ENCODE data around the gene NDEL1. TPM values are rescaled to one million over a fixed set of nuclear protein-coding genes. Genes with fewer than 3 reads are reported as not detected.

NDEL1 gene
- total RNA-seq, 1 experiment from 2014 or later = 39.2 TPM

DNA sequence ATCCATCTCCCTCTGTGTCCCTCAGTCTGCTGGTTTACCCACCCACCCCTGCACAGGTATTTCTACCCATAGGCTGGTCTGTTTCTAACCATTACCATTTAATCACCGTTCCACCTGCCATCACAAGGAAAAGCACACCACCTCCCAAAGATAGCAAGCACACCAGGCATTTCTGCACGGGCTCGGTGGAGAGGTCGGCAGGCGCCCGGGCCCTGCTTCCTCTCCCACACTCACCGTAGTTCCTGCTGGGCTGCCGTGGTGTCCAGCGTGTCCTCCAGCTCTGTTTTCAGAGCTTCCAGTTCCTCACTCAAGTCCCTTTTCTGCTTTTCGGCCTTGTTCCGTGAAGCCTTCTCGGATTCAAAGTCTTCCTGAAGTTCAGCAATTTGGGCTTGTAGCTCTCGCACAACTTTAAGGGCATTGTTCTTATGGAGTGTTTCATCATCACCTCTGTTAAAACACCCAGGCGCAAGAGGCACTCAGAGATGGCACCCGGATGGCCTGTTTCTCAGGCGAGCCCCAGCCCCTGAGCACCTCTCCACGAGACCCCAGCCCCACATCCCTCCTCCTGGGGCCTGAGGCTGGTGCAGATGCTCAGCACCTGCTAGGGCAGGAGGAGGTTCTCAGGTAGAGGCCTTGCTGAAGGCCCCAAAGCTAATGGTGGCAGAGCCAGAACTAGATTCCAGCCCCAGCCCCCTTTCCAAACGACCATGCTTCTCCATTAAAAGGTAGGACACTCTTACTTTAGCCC lies 69.0 kb downstream of the NDEL1 start:
- RAD21 ChIA-PET (ENCODE audit: low non-redundant PET in 1 of 2, low total read pairs in 2 of 2, uncharacterized antibody in 2 of 2, unreplicated experiment in 2 of 2) = no interaction called here

DNA sequence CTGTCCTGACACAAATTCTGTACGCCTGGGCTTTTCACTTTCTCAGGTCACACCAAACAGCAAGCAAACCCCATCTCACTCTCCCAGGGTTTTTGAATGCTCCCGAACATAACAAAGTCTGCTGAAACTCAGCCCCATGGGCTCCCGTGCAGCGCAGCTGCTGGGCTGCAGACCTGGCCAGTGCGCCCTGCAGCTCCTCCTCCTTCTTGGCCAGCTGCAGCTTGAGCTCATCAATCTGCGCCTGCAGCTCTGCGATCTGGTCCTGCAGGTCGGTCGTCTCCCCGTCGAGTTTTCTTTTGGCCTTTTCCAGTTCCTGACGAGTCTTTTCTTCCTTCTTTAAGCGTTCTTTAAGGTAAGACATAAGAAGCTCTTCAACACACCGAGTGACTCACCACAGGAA lies 70.5 kb downstream of the NDEL1 start:
- DNase-seq (ENCODE audit: low read depth, low spot score) (no peak), ATAC-seq (no peak)
- ChIA-PET POLR2A (no interaction called here), RAD21 (ENCODE audit: low non-redundant PET in 1 of 2, low total read pairs in 2 of 2, uncharacterized antibody in 2 of 2, unreplicated experiment in 2 of 2) (no interaction called here), CTCF (no interaction called here)
- Histone ChIP-seq H3K4me3 (replicated peaks in 1 of 2; ENCODE audit: low read depth in 1 of 2, low read length in 2 of 2) (no peak overlapping the region), H3K4me1 (ENCODE audit: control insufficient read depth in 1 of 2, insufficient read depth in 2 of 2, low read length in 2 of 2) (no peaks in the 10 kb centered on the region), H3K9ac (ENCODE audit: low read length) (no peak overlapping the region), H3K27me3 (ENCODE audit: insufficient read depth, low read length) (no peaks in the 10 kb centered on the region), H3K9me3 (ENCODE audit: control insufficient read depth in 1 of 2, insufficient read depth in 1 of 2, low read depth in 1 of 2, low read length in 2 of 2) (no peaks in the 10 kb centered on the region), H3K9me2 (ENCODE audit: insufficient read depth) (no peaks in the 10 kb centered on the region), H3K4me2 (ENCODE audit: low read length) (no peak overlapping the region), H3K36me3 (ENCODE audit: control insufficient read depth in 1 of 2, insufficient read depth in 2 of 2, low read length in 2 of 2) (peaks cover 4 to 21% of the 10 kb centered on the region in 2 experiments; a peak in 2 of 4 replicates), H3K79me2 (ENCODE audit: insufficient read depth, low read length) (no peaks in the 10 kb centered on the region), H4K20me1 (ENCODE audit: insufficient read depth) (no peaks in the 10 kb centered on the region), H3K27ac (ENCODE audit: low read depth, low read length) (no peak overlapping the region), H2AFZ (ENCODE audit: low read depth, low read length, poor library complexity, severe bottlenecking) (no peak overlapping the region)
- intact Hi-C loops (cut with micrococcal nuclease) = no loop called here
- BruUV-seq (replicated peaks) = no TSS peak
- TF ChIP-seq RAD21 (IDR thresholded peaks at IDR 0.05; ENCODE audit: low read depth) = no peak
- TF ChIP-seq, protein P1, sequence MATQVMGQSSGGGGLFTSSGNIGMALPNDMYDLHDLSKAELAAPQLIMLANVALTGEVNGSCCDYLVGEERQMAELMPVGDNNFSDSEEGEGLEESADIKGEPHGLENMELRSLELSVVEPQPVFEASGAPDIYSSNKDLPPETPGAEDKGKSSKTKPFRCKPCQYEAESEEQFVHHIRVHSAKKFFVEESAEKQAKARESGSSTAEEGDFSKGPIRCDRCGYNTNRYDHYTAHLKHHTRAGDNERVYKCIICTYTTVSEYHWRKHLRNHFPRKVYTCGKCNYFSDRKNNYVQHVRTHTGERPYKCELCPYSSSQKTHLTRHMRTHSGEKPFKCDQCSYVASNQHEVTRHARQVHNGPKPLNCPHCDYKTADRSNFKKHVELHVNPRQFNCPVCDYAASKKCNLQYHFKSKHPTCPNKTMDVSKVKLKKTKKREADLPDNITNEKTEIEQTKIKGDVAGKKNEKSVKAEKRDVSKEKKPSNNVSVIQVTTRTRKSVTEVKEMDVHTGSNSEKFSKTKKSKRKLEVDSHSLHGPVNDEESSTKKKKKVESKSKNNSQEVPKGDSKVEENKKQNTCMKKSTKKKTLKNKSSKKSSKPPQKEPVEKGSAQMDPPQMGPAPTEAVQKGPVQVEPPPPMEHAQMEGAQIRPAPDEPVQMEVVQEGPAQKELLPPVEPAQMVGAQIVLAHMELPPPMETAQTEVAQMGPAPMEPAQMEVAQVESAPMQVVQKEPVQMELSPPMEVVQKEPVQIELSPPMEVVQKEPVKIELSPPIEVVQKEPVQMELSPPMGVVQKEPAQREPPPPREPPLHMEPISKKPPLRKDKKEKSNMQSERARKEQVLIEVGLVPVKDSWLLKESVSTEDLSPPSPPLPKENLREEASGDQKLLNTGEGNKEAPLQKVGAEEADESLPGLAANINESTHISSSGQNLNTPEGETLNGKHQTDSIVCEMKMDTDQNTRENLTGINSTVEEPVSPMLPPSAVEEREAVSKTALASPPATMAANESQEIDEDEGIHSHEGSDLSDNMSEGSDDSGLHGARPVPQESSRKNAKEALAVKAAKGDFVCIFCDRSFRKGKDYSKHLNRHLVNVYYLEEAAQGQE (IDR thresholded peaks at IDR 0.05; ENCODE audit: low read depth) = no peak
- TF ChIP-seq POLR2A (IDR thresholded peaks at IDR 0.05; ENCODE audit: borderline replicate concordance, extremely low read depth, insufficient read depth, insufficient read length) = no peak
- TF ChIP-seq, protein P2, sequence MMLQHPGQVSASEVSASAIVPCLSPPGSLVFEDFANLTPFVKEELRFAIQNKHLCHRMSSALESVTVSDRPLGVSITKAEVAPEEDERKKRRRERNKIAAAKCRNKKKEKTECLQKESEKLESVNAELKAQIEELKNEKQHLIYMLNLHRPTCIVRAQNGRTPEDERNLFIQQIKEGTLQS (IDR thresholded peaks at IDR 0.05) = no peak
- TF ChIP-seq, protein P3, sequence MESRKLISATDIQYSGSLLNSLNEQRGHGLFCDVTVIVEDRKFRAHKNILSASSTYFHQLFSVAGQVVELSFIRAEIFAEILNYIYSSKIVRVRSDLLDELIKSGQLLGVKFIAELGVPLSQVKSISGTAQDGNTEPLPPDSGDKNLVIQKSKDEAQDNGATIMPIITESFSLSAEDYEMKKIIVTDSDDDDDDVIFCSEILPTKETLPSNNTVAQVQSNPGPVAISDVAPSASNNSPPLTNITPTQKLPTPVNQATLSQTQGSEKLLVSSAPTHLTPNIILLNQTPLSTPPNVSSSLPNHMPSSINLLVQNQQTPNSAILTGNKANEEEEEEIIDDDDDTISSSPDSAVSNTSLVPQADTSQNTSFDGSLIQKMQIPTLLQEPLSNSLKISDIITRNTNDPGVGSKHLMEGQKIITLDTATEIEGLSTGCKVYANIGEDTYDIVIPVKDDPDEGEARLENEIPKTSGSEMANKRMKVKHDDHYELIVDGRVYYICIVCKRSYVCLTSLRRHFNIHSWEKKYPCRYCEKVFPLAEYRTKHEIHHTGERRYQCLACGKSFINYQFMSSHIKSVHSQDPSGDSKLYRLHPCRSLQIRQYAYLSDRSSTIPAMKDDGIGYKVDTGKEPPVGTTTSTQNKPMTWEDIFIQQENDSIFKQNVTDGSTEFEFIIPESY (IDR thresholded peaks at IDR 0.05; ENCODE audit: extremely low read depth, insufficient replicate concordance, low read length) = no peak
- TF ChIP-seq EZH2phosphoT487 (IDR thresholded peaks at IDR 0.05; ENCODE audit: borderline replicate concordance) = no peak
- no peak for TF ChIP-seq TCF7L2 (IDR thresholded peaks at IDR 0.05; ENCODE audit: borderline replicate concordance, extremely low read depth, insufficient read depth, insufficient read length)
- TF ChIP-seq CBX3 (IDR thresholded peaks at IDR 0.05; ENCODE audit: low read depth) = no peak
- no peak for TF ChIP-seq ZNF274 (IDR thresholded peaks at IDR 0.05; ENCODE audit: low read depth, low read length)
- TF ChIP-seq ZFX (IDR thresholded peaks at IDR 0.05) = no peak
- no peak for TF ChIP-seq CEBPB (IDR thresholded peaks at IDR 0.05; ENCODE audit: low read depth)
- TF ChIP-seq YY1 (IDR thresholded peaks at IDR 0.05; ENCODE audit: extremely low read depth, insufficient replicate concordance, low read depth, low read length) = no peak
- TF ChIP-seq, protein P4, sequence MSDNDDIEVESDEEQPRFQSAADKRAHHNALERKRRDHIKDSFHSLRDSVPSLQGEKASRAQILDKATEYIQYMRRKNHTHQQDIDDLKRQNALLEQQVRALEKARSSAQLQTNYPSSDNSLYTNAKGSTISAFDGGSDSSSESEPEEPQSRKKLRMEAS (IDR thresholded peaks at IDR 0.05) = no peak
- no peak for TF ChIP-seq JUND (IDR thresholded peaks at IDR 0.05)

More for the DNA sequence above, 69.0 kb downstream of the NDEL1 start:
- Histone ChIP-seq H3K27me3 (ENCODE audit: insufficient read depth, low read length) (no peaks in the 10 kb centered on the region), H3K79me2 (ENCODE audit: insufficient read depth, low read length) (no peaks in the 10 kb centered on the region), H4K20me1 (ENCODE audit: insufficient read depth) (no peaks in the 10 kb centered on the region), H3K9me3 (ENCODE audit: control insufficient read depth in 1 of 2, insufficient read depth in 1 of 2, low read depth in 1 of 2, low read length in 2 of 2) (no peaks in the 10 kb centered on the region), H3K9ac (ENCODE audit: low read length) (no peak overlapping the region), H3K4me2 (ENCODE audit: low read length) (no peak overlapping the region), H3K27ac (ENCODE audit: low read depth, low read length) (no peak overlapping the region), H2AFZ (ENCODE audit: low read depth, low read length, poor library complexity, severe bottlenecking) (no peak overlapping the region), H3K4me3 (replicated peaks in 1 of 2; ENCODE audit: low read depth in 1 of 2, low read length in 2 of 2) (no peak overlapping the region), H3K9me2 (ENCODE audit: insufficient read depth) (no peaks in the 10 kb centered on the region), H3K4me1 (ENCODE audit: control insufficient read depth in 1 of 2, insufficient read depth in 2 of 2, low read length in 2 of 2) (no peaks in the 10 kb centered on the region), H3K36me3 (ENCODE audit: control insufficient read depth in 1 of 2, insufficient read depth in 2 of 2, low read length in 2 of 2) (peaks cover 9 to 24% of the 10 kb centered on the region in 2 experiments; a peak in 3 of 4 replicates)
- ATAC-seq (no peak), DNase-seq (ENCODE audit: low read depth, low spot score) (no peak)
- no TSS peak for BruUV-seq (replicated peaks)
- ChIA-PET POLR2A (no interaction called here), CTCF (no interaction called here)
- intact Hi-C loops (cut with micrococcal nuclease) = no loop called here
- TF ChIP-seq FOSL1 (IDR thresholded peaks at IDR 0.05; ENCODE audit: low read depth) = no peak
- no peak for TF ChIP-seq EZH2phosphoT487 (IDR thresholded peaks at IDR 0.05; ENCODE audit: borderline replicate concordance)

All from HCT116 (cell line).